ENCODE data around the gene TMEM139.
"Not testable (repeated sequence)": the region's sequence is repeated elsewhere in the genome, so short reads cannot be mapped to it uniquely, and the experiment has no call there.

The TMEM139 gene

GRCh38 chr7:143258831-143259230 is 25.9 kb upstream of the TMEM139 start:
- no peak for DNase-seq (ENCODE audit: low read depth in 1 of 2, low spot score in 1 of 2)

- no peak for DNase-seq (ENCODE audit: low read depth in 1 of 2, low spot score in 1 of 2)
Observed at GRCh38 chr7:143259765-143260164, 25.0 kb upstream of the TMEM139 start.

- no peak for DNase-seq (ENCODE audit: low read depth in 1 of 2, low spot score in 1 of 2)
Observed at GRCh38 chr7:143261901-143262300, 22.9 kb upstream of the TMEM139 start.

GRCh38 chr7:143263266-143264195 is 21.2 kb upstream of the TMEM139 start, which contains the start of gene GSTK1:
GSTK1 (plus strand) TSS chr7:143263441; CDS start chr7:143263514, 73 bp downstream.
- DNase-seq (ENCODE audit: low read depth in 1 of 2, low spot score in 1 of 2) = peak; percentile 58 to 78

- not testable (repeated sequence) for DNase-seq (ENCODE audit: low read depth in 1 of 2, low spot score in 1 of 2)
Observed at GRCh38 chr7:143264196-143264568, 20.6 kb upstream of the TMEM139 start.

GRCh38 chr7:143265017-143265693 is 19.6 kb upstream of the TMEM139 start:
- no peak for DNase-seq (ENCODE audit: low read depth in 1 of 2, low spot score in 1 of 2)

GRCh38 chr7:143269251-143269650 is 15.5 kb upstream of the TMEM139 start:
- no peak for DNase-seq (ENCODE audit: low read depth in 1 of 2, low spot score in 1 of 2)

GRCh38 chr7:143271240-143271639 is 13.5 kb upstream of the TMEM139 start:
- no peak for DNase-seq (ENCODE audit: low read depth in 1 of 2, low spot score in 1 of 2)

GRCh38 chr7:143272871-143273270 is 11.9 kb upstream of the TMEM139 start:
- DNase-seq (ENCODE audit: low read depth in 1 of 2, low spot score in 1 of 2) = no peak

- DNase-seq (ENCODE audit: low read depth in 1 of 2, low spot score in 1 of 2) = no peak
Observed at GRCh38 chr7:143279186-143280098, 5.3 kb upstream of the TMEM139 start.

GRCh38 chr7:143280160-143280559 is 4.6 kb upstream of the TMEM139 start:
- DNase-seq (ENCODE audit: low read depth in 1 of 2, low spot score in 1 of 2) = no peak

- no peak for DNase-seq (ENCODE audit: low read depth in 1 of 2, low spot score in 1 of 2)
Observed at GRCh38 chr7:143280566-143280965, 4.2 kb upstream of the TMEM139 start.

- DNase-seq (ENCODE audit: low read depth in 1 of 2, low spot score in 1 of 2) = no peak
Observed at GRCh38 chr7:143281529-143281928, 3.2 kb upstream of the TMEM139 start.

- no peak for DNase-seq (ENCODE audit: low read depth in 1 of 2, low spot score in 1 of 2)
Observed at GRCh38 chr7:143282124-143282523, 2.6 kb upstream of the TMEM139 start.

- no peak for DNase-seq (ENCODE audit: low read depth in 1 of 2, low spot score in 1 of 2)
Observed at GRCh38 chr7:143283381-143283780, 1.4 kb upstream of the TMEM139 start.

- no peak for DNase-seq (ENCODE audit: low read depth in 1 of 2, low spot score in 1 of 2)
Observed at GRCh38 chr7:143285470-143285778, 666 bp downstream of the TMEM139 start.

- no peak for DNase-seq (ENCODE audit: low read depth in 1 of 2, low spot score in 1 of 2)
Observed at GRCh38 chr7:143285806-143286521, 1.2 kb downstream of the TMEM139 start.

GRCh38 chr7:143286522-143286890 is 1.7 kb downstream of the TMEM139 start:
- DNase-seq (ENCODE audit: low read depth in 1 of 2, low spot score in 1 of 2) = no peak

GRCh38 chr7:143287339-143287934 is 2.7 kb downstream of the TMEM139 start:
- no peak for DNase-seq (ENCODE audit: low read depth in 1 of 2, low spot score in 1 of 2)
